ENCODE results near the gene CCR5AS.
A peak's percentile ranks its signal among the peaks of the same experiment; 100 is the strongest.
"Not testable (repeated sequence)": the region's sequence is repeated elsewhere in the genome, so short reads cannot be mapped to it uniquely, and the experiment has no call there.

Gene CCR5AS

DNA sequence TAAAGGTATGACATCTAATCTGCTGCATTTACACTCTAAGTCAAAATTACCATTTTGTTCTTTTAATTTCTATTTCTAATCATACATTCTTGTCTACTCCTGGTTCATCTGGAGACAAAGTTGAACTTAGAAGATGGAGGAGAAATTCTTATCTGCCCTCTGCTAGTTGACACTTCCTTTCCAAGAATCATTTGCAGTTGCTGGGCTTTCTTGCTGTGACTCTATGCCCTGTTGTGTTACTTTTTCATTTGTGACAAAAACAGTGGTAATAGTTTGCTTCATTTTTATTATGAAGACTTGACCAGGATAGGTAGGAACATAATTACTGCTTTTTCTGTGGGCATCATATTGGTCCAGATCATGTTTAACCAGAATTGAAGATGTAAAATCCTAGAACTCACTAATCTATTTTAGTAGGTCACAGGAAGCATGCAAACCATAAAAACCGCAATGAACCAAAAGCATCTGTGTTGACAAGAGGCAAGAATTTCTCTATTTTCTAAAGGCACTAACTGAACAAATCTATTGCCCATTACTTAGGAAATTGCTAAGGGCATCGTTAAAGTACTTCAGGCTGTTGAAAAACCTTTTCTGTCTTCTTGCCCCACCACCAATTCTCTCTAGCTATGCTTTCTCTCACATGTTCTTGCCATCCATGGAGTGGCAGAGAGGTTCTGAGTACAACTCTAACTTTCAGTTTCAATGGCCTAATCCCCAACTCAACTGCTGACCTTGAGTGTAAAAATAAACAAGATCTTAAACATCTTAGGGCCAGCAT lies 57.2 kb downstream of the CCR5AS start:
- no peak for DNase-seq

DNA sequence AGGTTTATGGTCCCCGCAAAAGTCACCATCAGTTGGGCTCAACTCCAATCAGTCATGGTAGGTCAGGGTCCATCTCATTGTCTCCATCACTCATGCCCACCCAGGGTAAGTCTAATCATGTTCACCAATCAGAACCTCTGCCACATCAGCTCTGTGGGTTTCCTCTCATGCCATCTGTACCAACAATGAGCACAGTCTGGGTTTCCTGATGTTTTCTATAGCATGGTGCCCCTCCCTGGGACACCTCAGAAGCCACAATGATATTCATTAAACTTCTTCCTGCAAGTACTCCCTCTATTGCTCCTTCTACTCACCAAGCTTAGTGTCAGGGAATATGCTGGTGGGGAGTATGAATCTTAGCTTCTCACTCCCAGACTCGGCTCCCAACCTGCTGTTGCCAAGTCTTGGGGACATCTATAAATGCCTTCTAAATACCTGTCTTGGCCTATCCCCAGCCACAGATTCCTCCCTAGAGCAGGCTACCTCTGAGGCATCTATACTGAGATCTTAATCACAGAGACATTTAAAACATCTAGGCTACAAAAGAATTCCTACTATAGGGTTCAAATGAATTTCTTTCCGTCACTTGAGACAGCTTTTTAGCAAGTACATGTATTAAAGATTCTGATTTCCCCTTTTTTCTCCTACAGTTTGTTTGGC lies 57.9 kb downstream of the CCR5AS start:
- Mint-ChIP-seq H3K36me3 (peaks cover 4% of the 10 kb centered on the region), H3K4me1 (peaks cover 41% of the 10 kb centered on the region), H3K4me3 (no peak overlapping the region), H3K27me3 (peaks cover 4% of the 10 kb centered on the region), H3K9me3 (no peaks in the 10 kb centered on the region), H3K27ac (peak overlapping the region; percentile 80)
- no peak for DNase-seq

More for the DNA sequence above, 57.2 kb downstream of the CCR5AS start:
- H3K4me3 Mint-ChIP-seq = peak overlapping the region; percentile 50
- peaks cover 4% of the 10 kb centered on the region for H3K36me3 Mint-ChIP-seq
- peaks cover 48% of the 10 kb centered on the region for H3K4me1 Mint-ChIP-seq
- H3K27me3 Mint-ChIP-seq = peaks cover 4% of the 10 kb centered on the region
- H3K9me3 Mint-ChIP-seq = no peaks in the 10 kb centered on the region
- H3K27ac Mint-ChIP-seq = peak overlapping the region; percentile 80

DNA sequence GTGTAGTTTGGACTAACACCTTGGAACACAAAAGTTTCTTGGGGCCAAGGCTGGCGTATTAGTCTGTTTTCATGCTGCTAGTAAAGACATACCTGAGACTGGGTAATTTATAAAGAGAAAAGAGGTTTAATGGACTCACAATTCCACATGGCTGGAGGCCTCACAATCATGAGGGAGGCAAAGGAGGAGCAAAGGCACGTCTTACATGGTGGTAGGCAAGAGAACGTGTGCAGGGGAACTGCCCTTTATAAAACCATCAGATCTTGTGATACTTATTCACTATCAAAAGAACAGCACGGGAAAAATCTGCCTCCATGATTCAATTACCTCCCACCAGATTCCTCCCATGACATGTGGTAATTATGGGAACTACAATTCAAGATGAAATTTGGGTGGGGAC lies 62.4 kb downstream of the CCR5AS start:
- Mint-ChIP-seq H3K4me3 (no peak overlapping the region), H3K27me3 (no peaks in the 10 kb centered on the region), H3K27ac (no peak overlapping the region), H3K9me3 (peaks cover 7% of the 10 kb centered on the region), H3K36me3 (peaks cover 4% of the 10 kb centered on the region), H3K4me1 (peaks cover 11% of the 10 kb centered on the region)
- DNase-seq = no peak

DNA sequence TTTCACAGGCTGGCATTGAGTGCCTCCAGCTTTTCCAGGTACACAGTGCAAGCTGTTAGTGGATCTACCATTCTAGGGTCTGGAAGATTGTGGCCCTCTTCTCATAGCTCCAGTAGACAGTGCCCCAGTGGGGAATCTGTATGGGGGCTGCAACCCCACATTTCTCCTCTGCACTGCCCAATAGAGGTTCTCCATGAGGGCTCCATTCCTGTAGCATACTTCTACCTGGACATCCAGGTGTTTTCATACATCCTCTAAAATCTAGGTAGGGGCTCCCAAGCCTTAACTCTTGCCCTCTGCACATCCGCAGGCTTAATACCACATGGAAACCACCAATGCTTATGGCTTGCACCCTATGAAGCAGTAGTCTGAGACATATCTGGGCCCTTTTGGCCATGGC lies 68.0 kb downstream of the CCR5AS start:
- Mint-ChIP-seq H3K27ac (no peak overlapping the region), H3K27me3 (no peaks in the 10 kb centered on the region), H3K9me3 (peaks cover 21% of the 10 kb centered on the region), H3K4me3 (no peak overlapping the region), H3K4me1 (peaks cover 5% of the 10 kb centered on the region), H3K36me3 (peaks cover 4% of the 10 kb centered on the region)
- no peak for DNase-seq

DNA sequence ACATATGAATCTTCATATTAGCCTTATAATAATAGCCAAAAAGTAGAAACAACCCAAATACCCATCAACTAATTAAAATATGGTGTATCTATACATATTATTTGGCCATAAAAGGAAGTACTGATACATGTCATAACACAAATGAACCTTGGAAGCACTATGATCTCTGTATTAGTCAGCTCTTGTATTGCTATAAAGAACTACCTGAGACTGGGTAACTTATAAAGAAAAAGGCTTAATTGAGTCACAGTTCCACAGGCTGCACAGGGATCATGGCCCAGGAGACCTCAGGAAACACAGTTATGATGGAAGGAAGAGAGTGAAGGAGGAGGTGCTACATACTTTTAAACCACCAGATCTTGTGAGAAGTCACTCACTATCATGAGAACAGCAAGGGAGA lies 69.0 kb downstream of the CCR5AS start:
- H3K4me1 Mint-ChIP-seq = peaks cover 5% of the 10 kb centered on the region
- H3K4me3 Mint-ChIP-seq = no peak overlapping the region
- peaks cover 4% of the 10 kb centered on the region for H3K36me3 Mint-ChIP-seq
- H3K9me3 Mint-ChIP-seq = peaks cover 21% of the 10 kb centered on the region
- H3K27me3 Mint-ChIP-seq = no peaks in the 10 kb centered on the region
- no peak overlapping the region for H3K27ac Mint-ChIP-seq
- DNase-seq = no peak

DNA sequence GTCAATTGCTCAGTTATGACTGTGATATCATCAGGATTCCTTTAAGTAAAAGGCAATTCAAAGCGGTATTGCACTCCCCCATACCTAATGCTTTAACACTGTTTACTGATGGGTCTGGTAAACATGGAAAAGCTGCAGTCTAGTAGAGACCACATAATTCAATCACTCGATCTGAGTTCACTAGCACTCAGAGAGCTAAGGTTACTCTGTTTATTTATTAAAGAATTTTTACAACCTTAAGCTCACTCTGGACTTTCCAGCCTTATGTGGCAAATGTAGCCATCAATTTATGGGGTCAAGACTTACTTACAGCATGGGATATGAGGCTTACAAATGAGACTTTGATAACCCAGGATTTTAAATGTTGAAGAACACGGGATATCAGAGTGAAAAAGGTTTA lies 71.3 kb downstream of the CCR5AS start:
- Mint-ChIP-seq H3K4me1 (peaks cover 5% of the 10 kb centered on the region), H3K27me3 (no peaks in the 10 kb centered on the region), H3K27ac (no peak overlapping the region), H3K36me3 (peaks cover 4% of the 10 kb centered on the region), H3K4me3 (no peak overlapping the region), H3K9me3 (peaks cover 21% of the 10 kb centered on the region)
- no peak for DNase-seq

DNA sequence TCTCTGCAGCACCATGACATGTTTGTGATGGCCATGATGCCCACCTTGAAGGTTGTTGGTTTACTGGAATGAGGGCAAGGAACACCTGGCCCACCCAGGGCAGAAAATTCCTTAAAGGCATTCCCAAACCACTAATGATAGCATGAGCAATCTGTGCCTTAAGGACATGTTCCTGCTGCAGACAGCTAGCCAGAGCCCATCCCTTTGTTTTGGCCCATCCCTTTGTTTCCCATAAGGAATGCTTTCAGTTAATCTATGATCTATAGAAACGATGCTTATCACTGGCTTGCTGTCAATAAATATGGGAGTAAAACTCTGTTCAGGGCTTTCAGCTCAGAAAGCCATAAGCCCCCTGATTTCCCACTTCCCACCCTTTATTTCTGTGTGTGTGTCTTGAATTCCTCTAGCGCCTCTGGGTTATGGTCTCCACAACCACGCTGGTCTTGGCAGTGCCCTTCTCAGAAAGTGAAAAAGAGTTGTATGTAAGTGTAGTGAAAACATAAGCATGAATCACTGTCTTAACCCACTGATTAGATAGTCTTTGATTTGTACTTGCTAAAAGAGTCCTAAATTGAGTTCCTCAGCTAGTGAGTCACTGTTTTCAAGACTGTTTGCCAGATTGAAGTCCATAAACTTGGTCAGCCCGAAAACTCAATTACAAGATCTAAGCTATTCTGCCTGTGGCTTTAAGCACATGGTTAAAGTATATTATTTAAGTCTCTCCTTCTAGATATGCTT lies 72.0 kb downstream of the CCR5AS start:
- Mint-ChIP-seq H3K27me3 (no peaks in the 10 kb centered on the region), H3K36me3 (peaks cover 4% of the 10 kb centered on the region), H3K4me1 (peaks cover 5% of the 10 kb centered on the region), H3K27ac (no peak overlapping the region), H3K4me3 (no peak overlapping the region), H3K9me3 (peaks cover 18% of the 10 kb centered on the region)
- no peak for DNase-seq

DNA sequence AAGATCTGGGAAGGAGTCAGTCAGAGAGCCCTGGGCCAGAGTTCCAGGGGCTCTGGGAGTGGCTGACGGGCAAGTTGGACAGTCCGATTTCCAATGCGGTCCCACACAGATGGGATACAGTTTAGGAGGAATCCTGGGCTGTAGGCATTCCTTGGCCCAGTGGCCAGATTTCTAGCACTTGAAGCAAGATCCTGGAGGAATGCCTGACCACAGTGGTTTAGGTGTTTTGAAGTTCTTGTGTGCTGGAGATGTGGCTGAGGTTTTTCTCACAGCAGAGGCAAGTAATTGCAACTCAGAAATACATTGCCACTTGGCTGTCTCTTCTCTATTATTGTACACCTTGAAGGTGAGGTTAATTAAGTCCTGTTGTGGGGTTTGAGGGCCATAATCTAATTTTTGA lies 76.2 kb downstream of the CCR5AS start:
- H3K36me3 Mint-ChIP-seq, H3K27ac Mint-ChIP-seq, H3K4me3 Mint-ChIP-seq, DNase-seq, H3K9me3 Mint-ChIP-seq, H3K4me1 Mint-ChIP-seq, H3K27me3 Mint-ChIP-seq: not testable (repeated sequence)

DNA sequence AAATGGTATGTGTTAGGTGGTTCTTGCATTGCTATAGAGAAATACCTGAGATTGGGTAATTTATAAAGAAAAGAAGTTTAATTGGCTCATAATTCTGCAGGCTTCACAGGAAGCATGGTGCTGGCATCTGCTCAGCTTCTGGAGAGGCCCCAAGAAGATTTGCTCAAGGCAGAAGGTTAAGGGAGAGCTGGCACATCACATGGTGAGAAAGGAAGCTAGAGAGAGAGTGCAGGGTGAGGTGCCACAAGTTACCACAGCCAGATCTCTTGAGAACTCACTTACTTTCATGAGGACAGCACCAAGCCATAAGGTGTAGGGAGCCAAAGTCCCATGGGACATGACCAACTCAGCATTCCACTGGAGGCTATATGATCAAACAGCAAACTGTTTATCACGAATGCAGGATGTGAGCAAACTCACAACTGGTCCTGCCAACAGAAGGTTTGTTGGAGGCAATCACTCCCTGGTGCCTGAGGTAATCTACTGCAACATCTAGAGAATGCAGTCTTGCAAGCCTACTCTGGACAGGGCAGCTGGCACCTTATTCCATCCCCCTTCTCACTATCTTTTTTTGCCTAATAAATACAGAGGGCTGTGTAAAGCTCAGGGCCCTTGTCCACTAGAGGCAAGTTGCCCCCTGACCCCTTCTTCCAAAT lies 81.1 kb downstream of the CCR5AS start:
- no peak for DNase-seq
- Mint-ChIP-seq H3K36me3 (no peaks in the 10 kb centered on the region), H3K4me1 (no peaks in the 10 kb centered on the region), H3K27ac (no peak overlapping the region), H3K4me3 (no peak overlapping the region), H3K9me3 (no peaks in the 10 kb centered on the region), H3K27me3 (peaks cover 4% of the 10 kb centered on the region)

DNA sequence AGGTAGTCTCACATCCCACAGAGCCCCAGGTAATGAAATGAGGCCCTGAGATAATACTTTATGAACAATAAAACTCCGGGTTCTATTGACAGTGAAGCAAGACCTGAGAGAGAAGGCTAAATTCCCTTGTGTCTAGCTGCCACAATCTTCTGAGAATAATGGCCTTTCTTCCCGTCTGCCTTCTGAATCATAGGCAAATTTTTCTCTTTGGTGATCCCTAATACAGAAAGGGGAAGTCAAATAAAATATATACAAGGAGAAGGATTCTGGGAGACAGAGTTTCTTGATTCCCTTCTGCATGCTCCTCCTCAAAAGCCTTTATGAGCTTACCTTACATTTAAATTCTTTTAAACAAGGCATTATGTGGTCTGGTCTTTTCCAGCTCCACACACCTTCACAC lies 82.8 kb downstream of the CCR5AS start:
- no peaks in the 10 kb centered on the region for H3K9me3 Mint-ChIP-seq
- no peaks in the 10 kb centered on the region for H3K36me3 Mint-ChIP-seq
- no peak for DNase-seq
- H3K4me1 Mint-ChIP-seq = no peaks in the 10 kb centered on the region
- no peak overlapping the region for H3K4me3 Mint-ChIP-seq
- H3K27me3 Mint-ChIP-seq = peaks cover 10% of the 10 kb centered on the region
- H3K27ac Mint-ChIP-seq = no peak overlapping the region

DNA sequence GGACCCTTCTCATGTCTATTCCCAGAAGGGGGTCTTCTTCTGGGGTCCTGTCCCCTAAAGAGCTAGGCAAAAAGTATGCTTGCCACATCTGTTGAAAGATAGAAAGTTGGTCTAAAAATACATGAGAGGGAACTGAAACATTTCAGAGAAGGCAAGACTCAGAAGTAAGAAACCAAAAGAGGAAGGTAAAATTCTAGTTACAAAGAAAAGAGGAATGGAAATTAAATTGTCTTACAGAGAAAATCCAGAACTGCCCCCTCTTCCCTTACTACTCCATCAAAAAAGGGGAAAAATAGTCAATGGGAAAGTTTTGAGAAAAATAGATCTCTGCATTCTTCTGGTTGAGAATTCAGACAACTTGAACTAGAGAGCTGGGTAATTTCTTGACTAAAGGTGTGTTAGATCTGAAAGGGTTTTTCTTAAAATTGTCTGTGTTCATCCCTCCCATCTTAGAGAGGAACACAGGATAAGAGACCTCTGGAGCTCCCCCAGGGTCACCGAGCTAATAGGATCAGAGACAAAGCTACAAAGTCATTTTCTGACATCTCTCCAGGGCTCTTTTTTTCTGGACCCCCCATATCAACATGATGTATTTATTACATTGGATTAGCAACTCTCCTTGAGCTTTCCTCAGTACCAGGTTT lies 85.3 kb downstream of the CCR5AS start:
- Mint-ChIP-seq H3K9me3 (peaks cover 5% of the 10 kb centered on the region), H3K27ac (no peak overlapping the region), H3K4me1 (no peaks in the 10 kb centered on the region), H3K27me3 (peaks cover 10% of the 10 kb centered on the region), H3K4me3 (no peak overlapping the region), H3K36me3 (no peaks in the 10 kb centered on the region)
- DNase-seq = no peak

DNA sequence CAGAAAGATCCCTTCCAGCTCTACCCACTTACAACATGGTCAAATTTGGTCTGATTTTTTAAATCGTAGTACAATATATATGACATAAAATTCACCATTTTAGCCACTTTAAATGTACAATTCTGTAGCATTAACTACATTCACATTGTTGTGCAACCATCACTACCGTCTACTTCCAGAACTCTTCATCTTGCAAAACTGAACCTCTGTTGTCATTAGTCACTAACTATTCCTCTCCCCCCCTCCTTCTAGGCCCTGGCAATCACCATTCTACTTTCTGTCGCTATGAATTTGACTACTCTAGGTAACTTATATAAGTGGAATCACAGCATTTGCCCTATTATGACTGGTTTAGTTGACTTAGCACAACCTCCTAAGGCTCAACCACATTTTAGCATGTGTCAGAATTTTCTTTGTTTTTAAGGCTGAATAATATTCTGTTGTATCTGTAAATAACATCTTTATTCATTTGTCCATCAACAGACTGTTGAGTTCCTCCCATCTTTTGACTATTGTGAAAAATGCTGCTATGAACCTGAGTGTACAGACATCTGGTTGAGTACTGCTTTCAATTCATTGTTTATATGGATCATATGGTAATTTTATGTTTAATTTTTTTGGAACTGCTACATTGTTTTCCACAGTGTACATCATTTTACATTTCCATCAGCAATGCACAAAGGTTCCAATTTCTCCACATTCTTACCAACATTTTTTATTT lies 88.5 kb downstream of the CCR5AS start:
- no peak overlapping the region for H3K4me3 Mint-ChIP-seq
- no peak overlapping the region for H3K27ac Mint-ChIP-seq
- peaks cover 10% of the 10 kb centered on the region for H3K27me3 Mint-ChIP-seq
- H3K4me1 Mint-ChIP-seq = no peaks in the 10 kb centered on the region
- H3K9me3 Mint-ChIP-seq = peaks cover 6% of the 10 kb centered on the region
- no peak for DNase-seq
- H3K36me3 Mint-ChIP-seq = no peaks in the 10 kb centered on the region

DNA sequence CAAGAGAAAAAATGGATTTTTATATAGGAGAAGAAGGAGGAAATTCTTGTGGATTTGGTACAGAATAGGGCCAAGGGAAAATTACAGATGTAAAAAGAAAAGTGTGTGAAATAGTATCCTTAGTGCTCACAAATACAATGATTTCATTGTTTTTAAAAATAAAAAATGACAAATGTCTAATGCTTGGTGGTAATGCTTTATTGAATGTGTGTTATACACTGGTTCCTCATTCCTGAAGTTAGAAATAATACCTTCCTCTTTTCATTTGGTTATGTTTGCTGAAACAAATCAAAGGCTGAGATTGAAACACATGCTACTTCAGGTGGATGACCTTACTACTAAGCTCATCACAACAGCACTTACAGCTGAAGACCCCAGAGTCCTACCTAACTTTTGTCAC lies 90.7 kb downstream of the CCR5AS start:
- DNase-seq = no peak
- Mint-ChIP-seq H3K27me3 (peaks cover 17% of the 10 kb centered on the region), H3K27ac (no peak overlapping the region), H3K4me1 (no peaks in the 10 kb centered on the region), H3K4me3 (no peak overlapping the region), H3K9me3 (peaks cover 6% of the 10 kb centered on the region), H3K36me3 (no peaks in the 10 kb centered on the region)

DNA sequence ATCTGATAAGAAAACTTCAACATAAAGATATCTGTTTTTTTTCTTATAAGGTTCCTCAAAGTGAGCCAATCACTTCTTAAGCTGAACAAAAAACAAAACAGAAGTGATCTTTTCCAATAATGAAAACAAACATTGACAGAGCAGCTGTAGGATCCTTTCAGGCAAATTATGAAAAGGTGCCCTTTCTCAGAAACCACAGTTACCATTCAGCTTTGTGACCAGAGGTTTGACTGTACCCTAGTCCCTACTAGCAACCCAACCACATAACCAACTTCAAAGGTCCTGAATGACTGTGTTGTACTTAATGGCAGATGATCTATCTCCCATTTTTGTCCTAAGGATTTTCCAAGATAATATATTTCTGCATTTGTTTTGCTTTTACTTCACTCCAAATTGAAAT lies 92.3 kb downstream of the CCR5AS start:
- peaks cover 21% of the 10 kb centered on the region for H3K27me3 Mint-ChIP-seq
- no peak overlapping the region for H3K4me3 Mint-ChIP-seq
- no peaks in the 10 kb centered on the region for H3K36me3 Mint-ChIP-seq
- H3K4me1 Mint-ChIP-seq = no peaks in the 10 kb centered on the region
- no peak overlapping the region for H3K27ac Mint-ChIP-seq
- H3K9me3 Mint-ChIP-seq = peaks cover 6% of the 10 kb centered on the region
- DNase-seq = no peak
